A549 (cell line): Measurements from ENCODE around the gene NLRC3. TPM values are rescaled to one million over a fixed set of nuclear protein-coding genes. Genes with fewer than 3 reads are reported as not detected.

Source experiments
- ATAC-seq, 2 experiments: fragments of 200-7000 bp in 1 of 2; fragments of >200 bp in 1 of 2; cut with Nextera tagmentation in 1 of 2; cut with Tn5 transposase in 1 of 2; 3 replicates each; pipeline versions ENCODE4 v1.8.0 to v1.9.1; 2018 to 2020; ENCODE audit warnings: mild to moderate bottlenecking in 1 of 2, moderate library complexity in 1 of 2
- CTCF ChIA-PET: fragments of 300-600 bp; sonication (Branson Sonifier 250); formaldehyde crosslinking; extraction: SDS; loops from one replicate; lab custom pipeline; 2021; ENCODE audit warnings: antibody characterized with exemption, inconsistent platforms; lab: Yijun Ruan, JAX
- POLR2A ChIA-PET: fragments of 350-600 bp; formaldehyde crosslinking; extraction: SDS; loops from one replicate; lab custom pipeline; 2021; ENCODE audit warnings: antibody characterized with exemption, inconsistent platforms; lab: Yijun Ruan, JAX
- DNase-seq, 2 experiments: peaks; one replicate each; pipeline versions ENCODE4 v3.0.0 to v3.0.0-alpha.2; 2011 to 2016; ENCODE audit warnings: low read depth in 1 of 2, low spot score in 1 of 2
- FAIRE-seq: peaks from 2 replicates; lab custom pipeline; 2011; peaks lifted over from hg19 to GRCh38; lab: Jason Lieb, UNC
- H3K27ac ChIP-seq, 2 experiments: fragments of >200 bp; sonication (Bioruptor Twin); formaldehyde crosslinking; 3 replicates each; pipeline ENCODE4 v1.5.1; 2016 to 2017
- H3K4me1 ChIP-seq: fragments of >200 bp; sonication (Bioruptor Twin); formaldehyde crosslinking; 3 replicates; pipeline ENCODE4 v1.6.1; 2016
- H3K4me2 ChIP-seq: fragments of >200 bp; sonication (Bioruptor Twin); formaldehyde crosslinking; 3 replicates; pipeline ENCODE4 v1.6.1; 2016
- H3K4me3 ChIP-seq: fragments of >200 bp; sonication (Bioruptor Twin); formaldehyde crosslinking; 3 replicates; pipeline ENCODE4 v1.5.1; 2016
- H3K9me3 ChIP-seq: fragments of >200 bp; sonication (Bioruptor Twin); formaldehyde crosslinking; 3 replicates; pipeline ENCODE4 v1.6.1; 2016
- BHLHE40 ChIP-seq: IDR thresholded peaks from 2 replicates; pipeline ENCODE4 v1.6.1; 2012; ENCODE audit warnings: low read depth, low read length, inconsistent platforms
- CHD2 ChIP-seq: fragments of 150-350 bp; IDR thresholded peaks from 2 replicates; pipeline ENCODE4 v1.6.1; 2014; ENCODE audit warnings: low read length; ENCODE audit not compliant: partially characterized antibody
- CHD4 ChIP-seq: fragments of 200-600 bp; sonication (generic); IDR thresholded peaks from 2 replicates; pipeline ENCODE4 v1.6.1; 2016; ENCODE audit warnings: antibody characterized with exemption, mild to moderate bottlenecking, borderline replicate concordance
- EHMT2 ChIP-seq: fragments of 200-600 bp; sonication (generic); IDR thresholded peaks from 2 replicates; pipeline ENCODE4 v1.6.1; 2016; ENCODE audit warnings: antibody characterized with exemption, low read depth, mild to moderate bottlenecking, moderate library complexity
- EP300 ChIP-seq, 2 experiments: fragments of >200 bp; sonication (Bioruptor Twin); formaldehyde crosslinking; IDR thresholded peaks; 2 replicates in 1 of 2; 3 replicates in 1 of 2; pipeline ENCODE4 v1.6.1; 2016 to 2017
- FOSB ChIP-seq: fragments of 250-450 bp; sonication (Bioruptor Pico); IDR thresholded peaks from 2 replicates; pipeline ENCODE4 v1.5.0; 2020; ENCODE audit warnings: mild to moderate bottlenecking, moderate library complexity
- FOSL2 ChIP-seq, 2 experiments: fragments of 450-650 bp in 1 of 2; fragments of >200 bp in 1 of 2; sonication (Bioruptor Twin) in 1 of 2; formaldehyde crosslinking; IDR thresholded peaks; 2 replicates each; pipeline versions ENCODE4 v1.5.0 to v1.6.1; 2016 to 2020; ENCODE audit warnings: mild to moderate bottlenecking in 1 of 2, moderate library complexity in 1 of 2
- HDAC2 ChIP-seq: fragments of 200-600 bp; sonication (generic); IDR thresholded peaks from 2 replicates; pipeline ENCODE4 v1.6.1; 2016
- HOXB13 ChIP-seq: fragments of 250-450 bp; sonication (Bioruptor Pico); IDR thresholded peaks from 2 replicates; pipeline ENCODE4 v1.5.0; 2020; ENCODE audit warnings: low read depth, mild to moderate bottlenecking, moderate library complexity
- JUN ChIP-seq, 2 experiments: fragments of >200 bp; sonication (Bioruptor Twin); formaldehyde crosslinking; IDR thresholded peaks; 2 replicates in 1 of 2; 3 replicates in 1 of 2; pipeline ENCODE4 v1.6.1; 2016 to 2017
- KDM1A ChIP-seq: fragments of 200-600 bp; sonication (generic); IDR thresholded peaks from 2 replicates; pipeline ENCODE4 v1.6.1; 2016; ENCODE audit warnings: low read depth, mild to moderate bottlenecking
- KDM5A ChIP-seq: fragments of 200-600 bp; sonication (generic); IDR thresholded peaks from 2 replicates; pipeline ENCODE4 v1.6.1; 2016; ENCODE audit warnings: antibody characterized with exemption, mild to moderate bottlenecking
- MAZ ChIP-seq: fragments of 150-350 bp; IDR thresholded peaks from 2 replicates; pipeline ENCODE4 v1.6.1; 2014; ENCODE audit warnings: antibody characterized with exemption, low read depth, low read length, borderline replicate concordance
- MYC ChIP-seq: IDR thresholded peaks from 2 replicates; pipeline ENCODE4 v1.6.1; 2012; ENCODE audit warnings: mild to moderate bottlenecking, inconsistent platforms, low read length, improper control_type of control experiment, borderline replicate concordance
- PBX3 ChIP-seq: IDR thresholded peaks from 2 replicates; pipeline ENCODE4 v1.6.1; 2012
- POLR2AphosphoS2 ChIP-seq: conservative IDR thresholded peaks from 2 replicates; pipeline ENCODE4 v1.6.1; 2012; ENCODE audit warnings: low read length, improper control_type of control experiment, inconsistent platforms
- RARB ChIP-seq: fragments of 250-450 bp; sonication (Bioruptor Pico); IDR thresholded peaks from 2 replicates; pipeline ENCODE4 v1.8.0; 2021; ENCODE audit warnings: mild to moderate bottlenecking, moderate library complexity
- REST ChIP-seq: fragments of 200-600 bp; sonication (generic); IDR thresholded peaks from 2 replicates; pipeline ENCODE4 v1.6.1; 2016; ENCODE audit warnings: antibody characterized with exemption, mild to moderate bottlenecking, moderate library complexity
- SMC3 ChIP-seq: fragments of >200 bp; sonication (Bioruptor Twin); formaldehyde crosslinking; IDR thresholded peaks from 3 replicates; pipeline ENCODE4 v1.6.1; 2018; ENCODE audit warnings: inconsistent platforms
- SREBF2 ChIP-seq: fragments of 450-650 bp; IDR thresholded peaks from 2 replicates; pipeline ENCODE4 v1.6.1; 2014; ENCODE audit warnings: mild to moderate bottlenecking, moderate library complexity
- USF2 ChIP-seq: fragments of 450-650 bp; IDR thresholded peaks from 2 replicates; pipeline ENCODE4 v1.6.1; 2014; ENCODE audit warnings: antibody characterized with exemption
- ZC3H11A ChIP-seq: fragments of 450-650 bp; IDR thresholded peaks from 2 replicates; pipeline ENCODE4 v1.6.1; 2014; ENCODE audit warnings: antibody characterized with exemption, mild to moderate bottlenecking
- WGBS: methylation state at CpG from one replicate; pipeline ENCODE4 v1.1.6; 2017; ENCODE audit errors: missing lambda C conversion rate; 5-methylcytosine and 5-hydroxymethylcytosine counted together
- polyA plus RNA-seq, 4 experiments: library from polyadenylated mRNA; depleted of rRNA in 3 of 4; stranded (reverse); fragments of >200 nt; fragmentation: RNase III in 1 of 4; extraction: RNeasy Plus Mini Kit Qiagen cat#74134 plus additional on column Dnase treatment in 1 of 4; gene quantifications; 2 replicates in 3 of 4; 3 replicates in 1 of 4; pipeline ENCODE4 v1.2.3, GENCODE V29; 2011 to 2017
- TF ChIP-seq, protein P1 (sequence below): fragments of >200 bp; sonication (Bioruptor Twin); formaldehyde crosslinking; IDR thresholded peaks from 3 replicates; pipeline ENCODE4 v1.5.1; 2016

The NLRC3 gene
- polyA plus RNA-seq, 2 of the 4 experiments (the other 2 are of a cell fraction), result 0.04 TPM; not detected in 1

- no peak for TF ChIP-seq REST
- no peak for TF ChIP-seq JUN (IDR thresholded peaks at IDR 0.05)
- TF ChIP-seq FOSL2 (IDR thresholded peaks at IDR 0.05), result no peak
- no peak for TF ChIP-seq FOSL2 (CRISPR knock-in tag; IDR thresholded peaks at IDR 0.05)
- no peak for TF ChIP-seq BHLHE40
- TF ChIP-seq KDM1A, result no peak
Measured at GRCh38 chr16:3497771-3498170, 79.4 kb downstream of the NLRC3 start (continued).

DNA sequence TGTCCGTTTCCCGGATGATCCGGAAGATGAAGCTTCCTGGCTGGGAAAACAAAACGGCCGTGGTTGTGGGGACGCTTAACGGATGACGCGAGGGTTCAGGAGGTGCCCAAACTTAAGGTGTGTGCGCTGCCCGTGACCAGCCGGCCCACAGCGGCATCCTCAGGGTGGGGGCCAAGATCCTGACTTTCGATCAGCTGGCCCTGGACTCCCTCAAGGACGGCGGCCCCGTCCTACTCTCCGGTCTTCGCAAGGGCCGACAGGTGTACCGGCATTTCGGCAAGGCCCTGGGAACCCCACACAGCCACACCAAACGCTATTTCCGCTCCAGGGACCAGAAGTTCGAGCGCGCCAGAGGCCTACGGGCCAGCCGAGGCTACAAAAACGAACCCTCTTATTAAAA lies 80.8 kb downstream of the NLRC3 start:
- FAIRE-seq (no peak), DNase-seq (no peak), ATAC-seq (no peak)
- Histone ChIP-seq H3K4me3 (no peak overlapping the region), H3K27ac (no peak overlapping the region), H3K9me3 (no peaks in the 10 kb centered on the region), H3K4me1 (no peaks in the 10 kb centered on the region), H3K4me2 (no peak overlapping the region)
- ChIA-PET CTCF (interaction anchor here (0.6 to 0.7 kb wide), 2 partner anchors 16 to 293 kb away, joined by 3 to 5 read pairs; no protein-coding TSS in a partner anchor), POLR2A (no interaction called here)
- TF ChIP-seq JUN (IDR thresholded peaks at IDR 0.05) (no peak), RARB (CRISPR knock-in tag) (no peak), POLR2AphosphoS2 (no peak), CHD4 (no peak), SMC3 (no peak), USF2 (no peak), CHD2 (no peak), PBX3 (no peak), KDM5A (no peak), MYC (no peak), EHMT2 (no peak)
- TF ChIP-seq, protein P1, sequence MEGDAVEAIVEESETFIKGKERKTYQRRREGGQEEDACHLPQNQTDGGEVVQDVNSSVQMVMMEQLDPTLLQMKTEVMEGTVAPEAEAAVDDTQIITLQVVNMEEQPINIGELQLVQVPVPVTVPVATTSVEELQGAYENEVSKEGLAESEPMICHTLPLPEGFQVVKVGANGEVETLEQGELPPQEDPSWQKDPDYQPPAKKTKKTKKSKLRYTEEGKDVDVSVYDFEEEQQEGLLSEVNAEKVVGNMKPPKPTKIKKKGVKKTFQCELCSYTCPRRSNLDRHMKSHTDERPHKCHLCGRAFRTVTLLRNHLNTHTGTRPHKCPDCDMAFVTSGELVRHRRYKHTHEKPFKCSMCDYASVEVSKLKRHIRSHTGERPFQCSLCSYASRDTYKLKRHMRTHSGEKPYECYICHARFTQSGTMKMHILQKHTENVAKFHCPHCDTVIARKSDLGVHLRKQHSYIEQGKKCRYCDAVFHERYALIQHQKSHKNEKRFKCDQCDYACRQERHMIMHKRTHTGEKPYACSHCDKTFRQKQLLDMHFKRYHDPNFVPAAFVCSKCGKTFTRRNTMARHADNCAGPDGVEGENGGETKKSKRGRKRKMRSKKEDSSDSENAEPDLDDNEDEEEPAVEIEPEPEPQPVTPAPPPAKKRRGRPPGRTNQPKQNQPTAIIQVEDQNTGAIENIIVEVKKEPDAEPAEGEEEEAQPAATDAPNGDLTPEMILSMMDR, result no peak
- WGBS, result 88% methylated on average over 30 of the region's 30 CpGs

DNA sequence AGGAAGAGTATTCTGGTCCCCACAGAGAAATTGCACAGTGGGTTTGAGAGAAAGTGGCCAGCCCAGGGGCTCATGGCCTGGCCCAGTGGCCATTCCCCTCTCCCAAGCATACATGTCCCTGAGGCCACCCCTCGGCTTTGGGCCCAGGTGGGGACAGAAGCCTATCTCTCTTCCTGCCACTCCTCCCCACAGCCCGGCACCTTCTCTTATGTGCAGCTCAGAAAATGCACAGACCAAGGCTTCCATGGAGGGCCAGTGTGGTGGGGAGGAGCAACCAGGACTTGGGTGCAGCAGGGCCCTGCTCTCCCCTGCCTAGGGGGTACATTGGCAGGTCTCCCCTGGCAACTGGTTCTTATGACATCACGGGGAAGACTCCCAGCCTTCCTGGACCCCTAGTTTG lies 82.0 kb downstream of the NLRC3 start, which contains the start of gene C16orf90:
Gene C16orf90 (minus strand): TSS at position 314 of the 400 bp plus-strand sequence. CDS start 68 bp downstream, at position 246.
- no peak for ATAC-seq

More for the DNA sequence above, 82.0 kb downstream of the NLRC3 start, which contains the start of gene C16orf90:
- no peak within 1 kb of the TSS for H3K4me3 ChIP-seq
- no peak for TF ChIP-seq EHMT2
- TF ChIP-seq, protein P1, result no peak
- no peak for TF ChIP-seq ZC3H11A
- no peak for TF ChIP-seq HOXB13 (CRISPR knock-in tag)
- no peak for TF ChIP-seq MAZ
- no peak for TF ChIP-seq FOSB (CRISPR knock-in tag)
- no peak for TF ChIP-seq SREBF2
- TF ChIP-seq CHD2, result no peak
- no peak for TF ChIP-seq JUN (IDR thresholded peaks at IDR 0.05)
- no peak for TF ChIP-seq HDAC2
- TF ChIP-seq EP300 (IDR thresholded peaks at IDR 0.05), result no peak
- no peaks in the 10 kb centered on the region for H3K9me3 ChIP-seq
- no peaks in the 10 kb centered on the region for H3K4me1 ChIP-seq
- H3K4me2 ChIP-seq, result no peak within 1 kb of the TSS
- POLR2A ChIA-PET, result no interaction called here
- DNase-seq (no peak), FAIRE-seq (no peak)
- 86% methylated on average over 3 of the region's 3 CpGs for WGBS
- H3K27ac ChIP-seq, result no peak within 1 kb of the TSS
- CTCF ChIA-PET, result interaction anchor here (1.4 kb wide), 1 partner anchor 12 kb away, joined by 3 read pairs; no protein-coding TSS in a partner anchor
